GM12878 (cell line): ENCODE measurements around the gene COPE. TPM values are rescaled to one million over a fixed set of nuclear protein-coding genes. Genes with fewer than 3 reads are reported as not detected.

ENCODE experiments used
- ATAC-seq: fragments of 200-7000 bp; cut with Tn5 transposase; 3 replicates; pipeline ENCODE4 v1.9.1; 2020; ENCODE audit warnings: mild to moderate bottlenecking, moderate library complexity
- BruUV-seq: library from RNA; stranded (reverse); fragments of 400-500 nt; replicated peaks from 2 replicates; lab custom pipeline; 2021; lab: Mats Ljungman, UMichigan
- CTCF ChIA-PET: fragments of 300-600 bp; sonication (Branson Sonifier 250); formaldehyde crosslinking; extraction: SDS; loops from one replicate; lab custom pipeline; 2021; ENCODE audit warnings: inconsistent platforms; lab: Yijun Ruan, JAX
- POLR2A ChIA-PET: fragments of 350-600 bp; formaldehyde crosslinking; extraction: SDS; loops from one replicate; lab custom pipeline; 2021; ENCODE audit warnings: inconsistent platforms; lab: Charles Lee
- RAD21 ChIA-PET: fragments of 300-600 bp; sonication (Branson Sonifier 250); formaldehyde crosslinking; loops from one replicate; lab custom pipeline; 2023; ENCODE audit warnings: antibody characterized with exemption; ENCODE audit not compliant: unreplicated experiment; lab: Charles Lee
- SMC1A ChIA-PET: fragments of 300-600 bp; sonication (Branson Sonifier 250); formaldehyde crosslinking; loops from one replicate; lab custom pipeline; 2023; ENCODE audit not compliant: unreplicated experiment, uncharacterized antibody; lab: Charles Lee
- DNase-seq: peaks from one replicate; pipeline ENCODE4 v3.0.0-alpha.2; 2011; ENCODE audit warnings: low read depth, low spot score
- FAIRE-seq: peaks from 3 replicates; lab custom pipeline; 2011; peaks lifted over from hg19 to GRCh38; lab: Jason Lieb, UNC
- H2AFZ ChIP-seq: 2 replicates; pipeline ENCODE4 v1.6.0; 2011; ENCODE audit warnings: low read depth, low read length, control low read depth; ENCODE audit not compliant: control insufficient read depth
- H3K27ac ChIP-seq: 2 replicates; pipeline ENCODE4 v1.5.1; 2011; ENCODE audit warnings: control low read depth; ENCODE audit not compliant: control insufficient read depth, insufficient read depth
- H3K27me3 ChIP-seq, 2 experiments: replicated peaks in 1 of 2; 2 replicates each; pipeline versions ENCODE4 v1.6.0 to v1.6.1; 2011; ENCODE audit warnings: low read length in 1 of 2; ENCODE audit not compliant: control insufficient read depth in 2 of 2, insufficient read depth in 2 of 2
- H3K36me3 ChIP-seq, 2 experiments: 2 replicates each; pipeline ENCODE4 v1.5.1; 2011; ENCODE audit warnings: low read length in 1 of 2; ENCODE audit not compliant: control insufficient read depth in 2 of 2, insufficient read depth in 2 of 2
- H3K4me1 ChIP-seq: 2 replicates; pipeline ENCODE4 v1.6.1; 2011; ENCODE audit warnings: mild to moderate bottlenecking, low read length, moderate library complexity, mixed read lengths; ENCODE audit not compliant: control insufficient read depth, insufficient read depth
- H3K4me2 ChIP-seq: 2 replicates; pipeline ENCODE4 v1.6.0; 2011; ENCODE audit warnings: control low read depth; ENCODE audit not compliant: control insufficient read depth, insufficient read depth
- H3K4me3 ChIP-seq: fragments of 200-600 bp; sonication (generic); 2 replicates; pipeline ENCODE4 v1.5.1; 2016
- H3K79me2 ChIP-seq: 2 replicates; pipeline ENCODE4 v1.6.0; 2011; ENCODE audit warnings: low read length; ENCODE audit not compliant: control insufficient read depth, insufficient read depth
- H3K9ac ChIP-seq: 2 replicates; pipeline ENCODE4 v1.8.0; 2011; ENCODE audit warnings: low read length, control low read depth, mixed read lengths; ENCODE audit not compliant: control insufficient read depth, insufficient read depth
- H3K9me3 ChIP-seq: replicated peaks from 3 replicates; pipeline ENCODE4 v1.5.1; 2011; ENCODE audit warnings: mild to moderate bottlenecking, low read length; ENCODE audit not compliant: control insufficient read depth, insufficient read depth
- H4K20me1 ChIP-seq: 2 replicates; pipeline ENCODE4 v1.6.0; 2011; ENCODE audit not compliant: control insufficient read depth, insufficient read depth
- ETV6 ChIP-seq, 2 experiments: fragments of 450-650 bp in 1 of 2; IDR thresholded peaks in 1 of 2; conservative IDR thresholded peaks in 1 of 2; 2 replicates each; pipeline ENCODE4 v1.6.1; 2014; ENCODE audit warnings: antibody characterized with exemption in 1 of 2, borderline replicate concordance in 1 of 2, low read depth in 1 of 2, mild to moderate bottlenecking in 1 of 2, moderate library complexity in 1 of 2
- JUNB ChIP-seq: IDR thresholded peaks from 2 replicates; pipeline ENCODE4 v1.6.1; 2016; ENCODE audit warnings: antibody characterized with exemption, mild to moderate bottlenecking
- MEF2A ChIP-seq: IDR thresholded peaks from 2 replicates; pipeline ENCODE4 v1.6.1; 2011; ENCODE audit warnings: low read depth, mild to moderate bottlenecking, low read length, moderate library complexity; ENCODE audit not compliant: insufficient read depth
- NFIC ChIP-seq: IDR thresholded peaks from 2 replicates; pipeline ENCODE4 v1.6.1; 2012; ENCODE audit warnings: low read depth, mild to moderate bottlenecking, inconsistent platforms, low read length, moderate library complexity
- NFYB ChIP-seq: IDR thresholded peaks from 2 replicates; pipeline ENCODE4 v1.6.1; 2011; ENCODE audit warnings: low read depth, mild to moderate bottlenecking, low read length, improper control_type of control experiment, moderate library complexity; ENCODE audit not compliant: insufficient read depth
- NRF1 ChIP-seq: conservative IDR thresholded peaks from 2 replicates; pipeline ENCODE4 v1.6.1; 2011; ENCODE audit warnings: mild to moderate bottlenecking, low read depth, low read length, improper control_type of control experiment
- POLR2A ChIP-seq: IDR thresholded peaks from 2 replicates; pipeline ENCODE4 v1.6.1; 2011; ENCODE audit warnings: low read depth, mild to moderate bottlenecking, low read length
- RELA ChIP-seq: fragments of 450-650 bp; IDR thresholded peaks from 2 replicates; pipeline ENCODE4 v1.8.0; 2014; ENCODE audit warnings: borderline replicate concordance; ENCODE audit not compliant: partially characterized antibody
- WGBS: methylation state at CpG from one replicate; pipeline ENCODE4 v1.1.6; 2016; ENCODE audit warnings: low lambda C conversion rate; ENCODE audit not compliant: insufficient replicate concordance, insufficient coverage; ENCODE audit errors: missing lambda C conversion rate; 5-methylcytosine and 5-hydroxymethylcytosine counted together
- in situ Hi-C: fragments of 300-500 bp; cut with MboI; formaldehyde crosslinking; loops from 9 replicates; pipeline ENCODE4 v1.14.3; 2018; ENCODE audit warnings: mixed read lengths
- intact Hi-C: fragments of 100-400 bp; cut with micrococcal nuclease; formaldehyde crosslinking; loops from one replicate; pipeline ENCODE4 v1.14.2; 2022; ENCODE audit not compliant: unreplicated experiment
- polyA plus RNA-seq, 11 experiments: library from polyadenylated mRNA; depleted of rRNA in 4 of 11; unstranded in 6 of 11; stranded (reverse) in 5 of 11; fragments of >200 nt; fragmentation: Nextera tagmentation in 4 of 11; fragmentation: Illumina TruSeq in 1 of 11; extraction: Ambion mirVana in 4 of 11; extraction: Trizol in 1 of 11; gene quantifications; 1 replicate in 1 of 11; 2 replicates in 10 of 11; pipeline versions ENCODE4 v1.2.1 to v1.2.3, GENCODE V29; 2011 to 2016; ENCODE audit warnings: inconsistent platforms in 2 of 11, missing spikeins in 2 of 11, low read depth in 1 of 11
- total RNA-seq, 4 experiments: library from RNA; depleted of rRNA in 3 of 4; stranded (reverse); fragments of >200 nt in 3 of 4; fragmentation: Illumina TruSeq in 1 of 4; extraction: Trizol in 1 of 4; gene quantifications; 2 replicates each; pipeline versions ENCODE4 v1.2.1 to v1.2.3, GENCODE V29; 2013 to 2021
- TF ChIP-seq, protein P1 (sequence below): IDR thresholded peaks from 2 replicates; pipeline ENCODE4 v1.6.1; 2011; ENCODE audit warnings: borderline replicate concordance, low read depth, mild to moderate bottlenecking, moderate library complexity, low read length; ENCODE audit not compliant: insufficient read depth, poor library complexity, severe bottlenecking
- TF ChIP-seq, protein P2 (sequence below): fragments of 450-650 bp; IDR thresholded peaks from 2 replicates; pipeline ENCODE4 v1.6.1; 2016; ENCODE audit warnings: mild to moderate bottlenecking
- TF ChIP-seq, protein P3 (sequence below): fragments of 450-650 bp; IDR thresholded peaks from 2 replicates; pipeline ENCODE4 v1.6.1; 2017; ENCODE audit warnings: mild to moderate bottlenecking, moderate library complexity

The COPE gene
- total and polyA plus RNA-seq, 10 of the 15 experiments (the other 5 are each of a cell fraction or from before 2014, with no cell fraction given) = 3.5 to 464 (median 222) TPM

DNA sequence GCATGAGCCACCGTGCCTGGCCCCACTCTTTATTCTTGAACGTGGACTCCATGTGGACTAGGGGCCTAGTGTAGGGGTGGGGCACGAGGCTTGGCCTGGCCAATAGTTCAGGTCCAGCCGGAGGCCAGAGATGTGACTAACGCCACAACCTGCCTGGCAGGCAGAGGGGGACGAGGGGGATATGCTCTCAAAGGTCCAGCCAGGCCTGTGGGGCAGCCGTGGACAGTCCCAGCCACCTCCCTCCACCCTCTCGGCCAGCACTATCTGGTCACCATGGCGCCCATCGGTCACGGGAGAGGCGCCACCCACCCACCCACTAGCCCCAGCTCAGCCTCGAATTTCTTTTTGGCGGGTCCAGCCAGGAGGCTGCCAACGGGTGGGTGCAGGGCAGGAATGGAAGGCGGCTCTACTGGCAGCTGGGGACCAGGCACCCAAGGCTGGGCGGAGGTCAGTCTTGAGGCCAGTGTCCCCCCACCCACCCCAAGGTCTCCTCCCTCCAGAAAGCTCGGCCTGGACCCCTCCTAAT is 21.0 kb downstream of the COPE start:
- H2AFZ ChIP-seq = no peak overlapping the region
- ChIA-PET CTCF (interaction anchor here (1.2 kb wide), 1 partner anchor 21 kb away, joined by 3 read pairs; the partner anchor contains the start of genes COPE and DDX49), SMC1A (no interaction called here), POLR2A (no interaction called here), RAD21 (no interaction called here)
- WGBS = 78% methylated on average over 18 of the region's 18 CpGs
- H3K27ac ChIP-seq = no peak overlapping the region
- H4K20me1 ChIP-seq = no peaks in the 10 kb centered on the region
- H3K4me2 ChIP-seq = no peak overlapping the region
- H3K4me1 ChIP-seq = no peaks in the 10 kb centered on the region
- DNase-seq (no peak), ATAC-seq (no peak), FAIRE-seq (no peak)
- H3K27me3 ChIP-seq = peaks cover 4% of the 10 kb centered on the region in 2 experiments; a peak in 3 of 4 replicates
- intact Hi-C loops = no loop called here
- in situ Hi-C loops = no loop called here
- peaks cover 2 to 4% of the 10 kb centered on the region in 2 experiments; a peak in 2 of 4 replicates for H3K36me3 ChIP-seq
- no peaks in the 10 kb centered on the region for H3K9me3 ChIP-seq
- TF ChIP-seq, protein P1, sequence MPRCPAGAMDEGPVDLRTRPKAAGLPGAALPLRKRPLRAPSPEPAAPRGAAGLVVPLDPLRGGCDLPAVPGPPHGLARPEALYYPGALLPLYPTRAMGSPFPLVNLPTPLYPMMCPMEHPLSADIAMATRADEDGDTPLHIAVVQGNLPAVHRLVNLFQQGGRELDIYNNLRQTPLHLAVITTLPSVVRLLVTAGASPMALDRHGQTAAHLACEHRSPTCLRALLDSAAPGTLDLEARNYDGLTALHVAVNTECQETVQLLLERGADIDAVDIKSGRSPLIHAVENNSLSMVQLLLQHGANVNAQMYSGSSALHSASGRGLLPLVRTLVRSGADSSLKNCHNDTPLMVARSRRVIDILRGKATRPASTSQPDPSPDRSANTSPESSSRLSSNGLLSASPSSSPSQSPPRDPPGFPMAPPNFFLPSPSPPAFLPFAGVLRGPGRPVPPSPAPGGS = no peak
- TF ChIP-seq, protein P2, sequence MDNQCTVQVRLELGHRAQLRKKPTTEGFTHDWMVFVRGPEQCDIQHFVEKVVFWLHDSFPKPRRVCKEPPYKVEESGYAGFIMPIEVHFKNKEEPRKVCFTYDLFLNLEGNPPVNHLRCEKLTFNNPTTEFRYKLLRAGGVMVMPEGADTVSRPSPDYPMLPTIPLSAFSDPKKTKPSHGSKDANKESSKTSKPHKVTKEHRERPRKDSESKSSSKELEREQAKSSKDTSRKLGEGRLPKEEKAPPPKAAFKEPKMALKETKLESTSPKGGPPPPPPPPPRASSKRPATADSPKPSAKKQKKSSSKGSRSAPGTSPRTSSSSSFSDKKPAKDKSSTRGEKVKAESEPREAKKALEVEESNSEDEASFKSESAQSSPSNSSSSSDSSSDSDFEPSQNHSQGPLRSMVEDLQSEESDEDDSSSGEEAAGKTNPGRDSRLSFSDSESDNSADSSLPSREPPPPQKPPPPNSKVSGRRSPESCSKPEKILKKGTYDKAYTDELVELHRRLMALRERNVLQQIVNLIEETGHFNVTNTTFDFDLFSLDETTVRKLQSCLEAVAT = no peak
- TF ChIP-seq NFIC (no peak), RELA (no peak), POLR2A (no peak), ETV6 (conservative IDR thresholded peaks at IDR 0.05 in 1 of 2, IDR thresholded peaks at IDR 0.05 in 1 of 2; ENCODE audit: borderline replicate concordance in 1 of 2, low read depth in 1 of 2) (no peak), JUNB (no peak), MEF2A (no peak), NFYB (no peak), NRF1 (no peak)
- TF ChIP-seq, protein P3, sequence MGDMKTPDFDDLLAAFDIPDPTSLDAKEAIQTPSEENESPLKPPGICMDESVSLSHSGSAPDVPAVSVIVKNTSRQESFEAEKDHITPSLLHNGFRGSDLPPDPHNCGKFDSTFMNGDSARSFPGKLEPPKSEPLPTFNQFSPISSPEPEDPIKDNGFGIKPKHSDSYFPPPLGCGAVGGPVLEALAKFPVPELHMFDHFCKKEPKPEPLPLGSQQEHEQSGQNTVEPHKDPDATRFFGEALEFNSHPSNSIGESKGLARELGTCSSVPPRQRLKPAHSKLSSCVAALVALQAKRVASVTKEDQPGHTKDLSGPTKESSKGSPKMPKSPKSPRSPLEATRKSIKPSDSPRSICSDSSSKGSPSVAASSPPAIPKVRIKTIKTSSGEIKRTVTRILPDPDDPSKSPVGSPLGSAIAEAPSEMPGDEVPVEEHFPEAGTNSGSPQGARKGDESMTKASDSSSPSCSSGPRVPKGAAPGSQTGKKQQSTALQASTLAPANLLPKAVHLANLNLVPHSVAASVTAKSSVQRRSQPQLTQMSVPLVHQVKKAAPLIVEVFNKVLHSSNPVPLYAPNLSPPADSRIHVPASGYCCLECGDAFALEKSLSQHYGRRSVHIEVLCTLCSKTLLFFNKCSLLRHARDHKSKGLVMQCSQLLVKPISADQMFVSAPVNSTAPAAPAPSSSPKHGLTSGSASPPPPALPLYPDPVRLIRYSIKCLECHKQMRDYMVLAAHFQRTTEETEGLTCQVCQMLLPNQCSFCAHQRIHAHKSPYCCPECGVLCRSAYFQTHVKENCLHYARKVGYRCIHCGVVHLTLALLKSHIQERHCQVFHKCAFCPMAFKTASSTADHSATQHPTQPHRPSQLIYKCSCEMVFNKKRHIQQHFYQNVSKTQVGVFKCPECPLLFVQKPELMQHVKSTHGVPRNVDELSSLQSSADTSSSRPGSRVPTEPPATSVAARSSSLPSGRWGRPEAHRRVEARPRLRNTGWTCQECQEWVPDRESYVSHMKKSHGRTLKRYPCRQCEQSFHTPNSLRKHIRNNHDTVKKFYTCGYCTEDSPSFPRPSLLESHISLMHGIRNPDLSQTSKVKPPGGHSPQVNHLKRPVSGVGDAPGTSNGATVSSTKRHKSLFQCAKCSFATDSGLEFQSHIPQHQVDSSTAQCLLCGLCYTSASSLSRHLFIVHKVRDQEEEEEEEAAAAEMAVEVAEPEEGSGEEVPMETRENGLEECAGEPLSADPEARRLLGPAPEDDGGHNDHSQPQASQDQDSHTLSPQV = no peak
- H3K4me3 ChIP-seq = no peak overlapping the region
- no peak overlapping the region for H3K9ac ChIP-seq
- no peaks in the 10 kb centered on the region for H3K79me2 ChIP-seq
- no TSS peak for BruUV-seq
